Stomach (tissue), 4 donors: ENCODE measurements around the gene RHBDL3.

Source experiments
- EP300 ChIP-seq: sonication (generic); formaldehyde crosslinking; IDR thresholded peaks from one replicate; pipeline ENCODE4 v1.6.1; 2017; ENCODE audit warnings: antibody characterized with exemption
- POLR2A ChIP-seq, 4 donors: fragments of 450-650 bp; IDR thresholded peaks; one replicate each; pipeline ENCODE4 v1.6.1; 2016; ENCODE audit warnings: antibody characterized with exemption in 4 of 4, control low read depth in 2 of 4, mild to moderate bottlenecking in 1 of 4, moderate library complexity in 1 of 4
- POLR2AphosphoS5 ChIP-seq, 3 donors: sonication (generic); formaldehyde crosslinking; IDR thresholded peaks; one replicate each; pipeline ENCODE4 v1.6.1; 2016; ENCODE audit warnings: antibody characterized with exemption in 3 of 3
- TF ChIP-seq, protein P1 (sequence below), 7 experiments: fragments of 450-650 bp in 4 of 7; fragments of 200-600 bp in 3 of 7; sonication (generic) in 3 of 7; IDR thresholded peaks; one replicate each; pipeline ENCODE4 v1.5.1; 2016 to 2019; ENCODE audit warnings: antibody characterized with exemption in 7 of 7, control low read depth in 2 of 7, mild to moderate bottlenecking in 1 of 7

GRCh38 chr17:32323811-32324491, 58.3 kb downstream of the RHBDL3 start:
- TF ChIP-seq POLR2A (IDR thresholded peaks at IDR 0.05) (no peak), POLR2AphosphoS5 (IDR thresholded peaks at IDR 0.05) (no peak), EP300 (no peak)
- TF ChIP-seq, protein P1, sequence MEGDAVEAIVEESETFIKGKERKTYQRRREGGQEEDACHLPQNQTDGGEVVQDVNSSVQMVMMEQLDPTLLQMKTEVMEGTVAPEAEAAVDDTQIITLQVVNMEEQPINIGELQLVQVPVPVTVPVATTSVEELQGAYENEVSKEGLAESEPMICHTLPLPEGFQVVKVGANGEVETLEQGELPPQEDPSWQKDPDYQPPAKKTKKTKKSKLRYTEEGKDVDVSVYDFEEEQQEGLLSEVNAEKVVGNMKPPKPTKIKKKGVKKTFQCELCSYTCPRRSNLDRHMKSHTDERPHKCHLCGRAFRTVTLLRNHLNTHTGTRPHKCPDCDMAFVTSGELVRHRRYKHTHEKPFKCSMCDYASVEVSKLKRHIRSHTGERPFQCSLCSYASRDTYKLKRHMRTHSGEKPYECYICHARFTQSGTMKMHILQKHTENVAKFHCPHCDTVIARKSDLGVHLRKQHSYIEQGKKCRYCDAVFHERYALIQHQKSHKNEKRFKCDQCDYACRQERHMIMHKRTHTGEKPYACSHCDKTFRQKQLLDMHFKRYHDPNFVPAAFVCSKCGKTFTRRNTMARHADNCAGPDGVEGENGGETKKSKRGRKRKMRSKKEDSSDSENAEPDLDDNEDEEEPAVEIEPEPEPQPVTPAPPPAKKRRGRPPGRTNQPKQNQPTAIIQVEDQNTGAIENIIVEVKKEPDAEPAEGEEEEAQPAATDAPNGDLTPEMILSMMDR (IDR thresholded peaks at IDR 0.05): no peak
